Caco-2 (cell line): ENCODE results near the gene RASSF7. TPM values are rescaled to one million over a fixed set of nuclear protein-coding genes. Genes with fewer than 3 reads are reported as not detected.

Experiments used
- BruUV-seq: library from RNA; stranded (reverse); fragments of 400-500 nt; replicated peaks from 2 replicates; lab custom pipeline; 2021; lab: Mats Ljungman, UMichigan
- CTCF ChIA-PET: fragments of 300-600 bp; sonication (Branson Sonifier 250); formaldehyde crosslinking; loops from one replicate; lab custom pipeline; 2022; ENCODE audit warnings: antibody characterized with exemption; lab: Charles Lee
- POLR2A ChIA-PET: fragments of 300-600 bp; sonication (Branson Sonifier 250); formaldehyde crosslinking; loops from one replicate; lab custom pipeline; 2022; ENCODE audit warnings: antibody characterized with exemption; lab: Charles Lee
- DNase-seq, 2 experiments: peaks; one replicate each; pipeline versions ENCODE4 v3.0.0 to v3.0.0-alpha.2; 2020 to 2022
- H3K27me3 ChIP-seq: replicated peaks from 2 replicates; pipeline ENCODE4 v1.6.0; 2011; ENCODE audit warnings: low read length; ENCODE audit not compliant: control insufficient read depth, insufficient read depth
- H3K36me3 ChIP-seq: 2 replicates; pipeline ENCODE4 v1.5.1; 2011; ENCODE audit warnings: low read length; ENCODE audit not compliant: control insufficient read depth, insufficient read depth
- H3K4me1 ChIP-seq: fragments of 250-450 bp; sonication (Bioruptor Pico); 2 replicates; pipeline ENCODE4 v1.5.1; 2020; ENCODE audit warnings: mild to moderate bottlenecking
- H3K4me3 ChIP-seq: 2 replicates; pipeline ENCODE4 v1.5.1; 2011; ENCODE audit warnings: low read depth, mild to moderate bottlenecking, control low read depth, low read length
- H3K9me3 ChIP-seq: fragments of 250-450 bp; sonication (Bioruptor Pico); 2 replicates; pipeline ENCODE4 v1.5.1; 2020; ENCODE audit warnings: mild to moderate bottlenecking, moderate library complexity
- H3K27ac Mint-ChIP-seq: one replicate; pipeline ENCODE4 v1.8.0; 2022; ENCODE audit warnings: mixed read lengths; ENCODE audit not compliant: unreplicated experiment
- H3K27me3 Mint-ChIP-seq: one replicate; pipeline ENCODE4 v1.8.0; 2022; ENCODE audit warnings: mixed read lengths; ENCODE audit not compliant: insufficient read depth, unreplicated experiment
- H3K36me3 Mint-ChIP-seq: one replicate; pipeline ENCODE4 v1.8.0; 2022; ENCODE audit warnings: mild to moderate bottlenecking, mixed read lengths; ENCODE audit not compliant: insufficient read depth, unreplicated experiment
- H3K4me1 Mint-ChIP-seq: one replicate; pipeline ENCODE4 v1.8.0; 2022; ENCODE audit warnings: low read depth, mixed read lengths; ENCODE audit not compliant: unreplicated experiment
- H3K4me3 Mint-ChIP-seq: one replicate; pipeline ENCODE4 v1.8.0; 2022; ENCODE audit warnings: mild to moderate bottlenecking, moderate library complexity, mixed read lengths; ENCODE audit not compliant: unreplicated experiment
- H3K9me3 Mint-ChIP-seq: one replicate; pipeline ENCODE4 v1.8.0; 2022; ENCODE audit warnings: mixed read lengths; ENCODE audit not compliant: unreplicated experiment
- CTCF ChIP-seq, 2 experiments: fragments of 200-600 bp in 1 of 2; IDR thresholded peaks; 1 replicate in 1 of 2; 2 replicates in 1 of 2; pipeline versions ENCODE4 v1.5.1 to v1.8.0; 2011 to 2022; ENCODE audit warnings: antibody characterized with exemption in 1 of 2, control low read depth in 1 of 2, inconsistent platforms in 1 of 2, low read depth in 1 of 2, low read length in 1 of 2, mild to moderate bottlenecking in 1 of 2, moderate library complexity in 1 of 2; ENCODE audit not compliant: insufficient read depth in 1 of 2, severe bottlenecking in 1 of 2, unreplicated experiment in 1 of 2
- intact Hi-C: fragments of 100-400 bp; cut with micrococcal nuclease; formaldehyde crosslinking; loops from one replicate; pipeline ENCODE4 v1.10.0; 2022; ENCODE audit not compliant: unreplicated experiment
- total RNA-seq: library from RNA; stranded (reverse); gene quantifications from 2 replicates; pipeline ENCODE4 v1.2.3, GENCODE V29; 2022

The RASSF7 gene
- total RNA-seq, 1 experiment from 2014 or later, result 65.5 TPM

GRCh38 chr11:532527-532985 is 28.2 kb upstream of the RASSF7 start:
- no peaks in the 10 kb centered on the region for H3K4me1 Mint-ChIP-seq
- H3K27me3 Mint-ChIP-seq, result no peaks in the 10 kb centered on the region
- Histone ChIP-seq H3K27me3 (no peaks in the 10 kb centered on the region), H3K4me1 (peaks cover 1% of the 10 kb centered on the region; the same call in 1 of the 2 replicates), H3K9me3 (no peaks in the 10 kb centered on the region), H3K36me3 (peaks cover 3% of the 10 kb centered on the region), H3K4me3 (no peak overlapping the region)
- H3K27ac Mint-ChIP-seq, result no peak overlapping the region
- ChIA-PET POLR2A (no interaction called here), CTCF (interaction anchor here (0.7 kb wide), 1 partner anchor 254 kb away, joined by 3 read pairs; no protein-coding TSS in a partner anchor)
- no peak overlapping the region for H3K4me3 Mint-ChIP-seq
- peak in 1 of 2 experiments; percentile 38 for DNase-seq
- no peaks in the 10 kb centered on the region for H3K9me3 Mint-ChIP-seq
- peaks cover 55% of the 10 kb centered on the region for H3K36me3 Mint-ChIP-seq
- intact Hi-C loops, result no loop called here
- TF ChIP-seq CTCF (IDR thresholded peaks at IDR 0.05; ENCODE audit: insufficient read depth in 1 of 2, low read depth in 1 of 2, low read length in 1 of 2, severe bottlenecking in 1 of 2, unreplicated experiment in 1 of 2), result no peak
- no TSS peak for BruUV-seq

- peaks cover 3% of the 10 kb centered on the region for H3K36me3 ChIP-seq
- intact Hi-C loops, result no loop called here
- no peak for DNase-seq
- peaks cover 6% of the 10 kb centered on the region; the same call in 1 of the 2 replicates for H3K4me1 ChIP-seq
- Mint-ChIP-seq H3K27ac (no peak overlapping the region), H3K4me1 (no peaks in the 10 kb centered on the region), H3K36me3 (peaks cover 59% of the 10 kb centered on the region), H3K27me3 (no peaks in the 10 kb centered on the region), H3K9me3 (no peaks in the 10 kb centered on the region), H3K4me3 (no peak overlapping the region)
- no peak for TF ChIP-seq CTCF (IDR thresholded peaks at IDR 0.05; ENCODE audit: insufficient read depth in 1 of 2, low read depth in 1 of 2, low read length in 1 of 2, severe bottlenecking in 1 of 2, unreplicated experiment in 1 of 2)
- BruUV-seq, result no TSS peak
- H3K9me3 ChIP-seq, result no peaks in the 10 kb centered on the region
- H3K4me3 ChIP-seq, result no peak overlapping the region
- no peaks in the 10 kb centered on the region for H3K27me3 ChIP-seq
- CTCF ChIA-PET, result interaction anchor here (0.5 to 0.7 kb wide), 2 partner anchors 92 to 253 kb away, joined by 3 read pairs; no protein-coding TSS in a partner anchor
- POLR2A ChIA-PET, result no interaction called here
Observed at GRCh38 chr11:532986-533585, 27.7 kb upstream of the RASSF7 start.

GRCh38 chr11:533586-534395 is 27.0 kb upstream of the RASSF7 start:
- H3K36me3 ChIP-seq, result peaks cover 3% of the 10 kb centered on the region
- H3K27ac Mint-ChIP-seq, result no peak overlapping the region
- TSS peak; percentile 56 for BruUV-seq
- no peaks in the 10 kb centered on the region for H3K27me3 ChIP-seq
- H3K4me1 Mint-ChIP-seq, result no peaks in the 10 kb centered on the region
- H3K9me3 Mint-ChIP-seq, result no peaks in the 10 kb centered on the region
- H3K36me3 Mint-ChIP-seq, result peaks cover 53% of the 10 kb centered on the region
- no peaks in the 10 kb centered on the region for H3K27me3 Mint-ChIP-seq
- no peaks in the 10 kb centered on the region for H3K9me3 ChIP-seq
- peaks cover 9% of the 10 kb centered on the region; the same call in 1 of the 2 replicates for H3K4me1 ChIP-seq
- CTCF ChIA-PET, result interaction anchor here (0.5 kb wide), 1 partner anchor 92 kb away, joined by 3 read pairs; no protein-coding TSS in a partner anchor
- no peak for TF ChIP-seq CTCF (IDR thresholded peaks at IDR 0.05; ENCODE audit: insufficient read depth in 1 of 2, low read depth in 1 of 2, low read length in 1 of 2, severe bottlenecking in 1 of 2, unreplicated experiment in 1 of 2)
- H3K4me3 ChIP-seq, result peak overlapping the region; percentile 66
- peak overlapping the region; percentile 77 for H3K4me3 Mint-ChIP-seq
- peak in 1 of 2 experiments; percentile 39 for DNase-seq
- POLR2A ChIA-PET, result no interaction called here
- intact Hi-C loops, result no loop called here
